ENCODE data around the gene ERMP1.

DNA sequence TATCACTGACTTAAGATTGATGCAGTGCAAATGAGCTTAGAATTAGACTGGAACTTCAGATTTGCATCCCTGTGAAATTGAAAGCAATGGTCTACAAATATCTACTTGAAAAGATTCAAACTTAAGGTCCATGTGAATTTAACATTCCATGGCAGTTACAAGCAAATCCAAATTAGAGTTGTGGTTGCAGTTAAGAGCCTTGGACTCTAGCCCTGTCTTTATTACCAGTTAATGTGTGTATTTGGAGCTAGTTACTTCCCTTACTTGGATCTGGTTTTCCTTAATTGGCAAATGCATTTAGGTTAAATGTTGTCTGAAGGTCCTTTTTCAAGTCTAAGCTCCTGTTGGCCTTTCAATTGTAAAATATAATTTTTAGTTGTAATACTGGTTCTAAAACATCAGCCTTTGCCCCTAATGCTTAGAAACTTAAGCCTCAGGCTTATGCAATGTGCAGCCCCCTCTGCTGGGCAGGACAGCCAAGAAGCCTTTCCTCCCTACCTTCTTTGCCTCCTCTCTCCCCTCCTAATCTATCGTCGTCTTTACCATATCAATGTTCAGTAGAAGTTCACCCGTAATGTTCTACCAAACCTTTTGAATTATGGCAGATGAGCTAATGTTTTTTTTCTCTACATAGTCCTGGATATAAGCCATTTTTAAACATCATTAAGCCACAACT is 59.5 kb downstream of the ERMP1 start:
- TF ChIP-seq, protein P1, sequence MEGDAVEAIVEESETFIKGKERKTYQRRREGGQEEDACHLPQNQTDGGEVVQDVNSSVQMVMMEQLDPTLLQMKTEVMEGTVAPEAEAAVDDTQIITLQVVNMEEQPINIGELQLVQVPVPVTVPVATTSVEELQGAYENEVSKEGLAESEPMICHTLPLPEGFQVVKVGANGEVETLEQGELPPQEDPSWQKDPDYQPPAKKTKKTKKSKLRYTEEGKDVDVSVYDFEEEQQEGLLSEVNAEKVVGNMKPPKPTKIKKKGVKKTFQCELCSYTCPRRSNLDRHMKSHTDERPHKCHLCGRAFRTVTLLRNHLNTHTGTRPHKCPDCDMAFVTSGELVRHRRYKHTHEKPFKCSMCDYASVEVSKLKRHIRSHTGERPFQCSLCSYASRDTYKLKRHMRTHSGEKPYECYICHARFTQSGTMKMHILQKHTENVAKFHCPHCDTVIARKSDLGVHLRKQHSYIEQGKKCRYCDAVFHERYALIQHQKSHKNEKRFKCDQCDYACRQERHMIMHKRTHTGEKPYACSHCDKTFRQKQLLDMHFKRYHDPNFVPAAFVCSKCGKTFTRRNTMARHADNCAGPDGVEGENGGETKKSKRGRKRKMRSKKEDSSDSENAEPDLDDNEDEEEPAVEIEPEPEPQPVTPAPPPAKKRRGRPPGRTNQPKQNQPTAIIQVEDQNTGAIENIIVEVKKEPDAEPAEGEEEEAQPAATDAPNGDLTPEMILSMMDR (conservative IDR thresholded peaks at IDR 0.05; ENCODE audit: low read length) = peak; percentile 62
- no peak for TF ChIP-seq EZH2phosphoT487 (IDR thresholded peaks at IDR 0.05; ENCODE audit: borderline replicate concordance)

Measured in Loucy (cell line).